HG02885 (cell line): ENCODE data around the gene IKZF2.

Experiments
- ATAC-seq: cut with Tn5 transposase; IDR thresholded peaks from one replicate; pipeline ENCODE4 v1.9.1; 2021; ENCODE audit warnings: mild to moderate bottlenecking; ENCODE audit not compliant: unreplicated experiment, poor library complexity

Gene IKZF2

GRCh38 chr2:213104092-213104902 lies 47.1 kb downstream of the IKZF2 start:
- ATAC-seq: no peak

- ATAC-seq: peak; percentile 49
These were observed 49.5 kb downstream of the IKZF2 start for GRCh38 chr2:213101692-213102460.

GRCh38 chr2:213101109-213101508 lies 50.3 kb downstream of the IKZF2 start:
- no peak for ATAC-seq

GRCh38 chr2:213098612-213099011 lies 52.8 kb downstream of the IKZF2 start:
- no peak for ATAC-seq

- ATAC-seq: no peak
These were observed 59.6 kb downstream of the IKZF2 start for GRCh38 chr2:213091765-213092164.

- no peak for ATAC-seq
These were observed 60.6 kb downstream of the IKZF2 start for GRCh38 chr2:213090772-213091171.

GRCh38 chr2:213089438-213089837 lies 62.0 kb downstream of the IKZF2 start:
- ATAC-seq: no peak

GRCh38 chr2:213087040-213087439 lies 64.4 kb downstream of the IKZF2 start:
- no peak for ATAC-seq

GRCh38 chr2:213086571-213086970 lies 64.8 kb downstream of the IKZF2 start:
- ATAC-seq: no peak

- no peak for ATAC-seq
These were observed 65.4 kb downstream of the IKZF2 start for GRCh38 chr2:213086050-213086449.

GRCh38 chr2:213085538-213085937 lies 65.9 kb downstream of the IKZF2 start:
- no peak for ATAC-seq

GRCh38 chr2:213084261-213084660 lies 67.2 kb downstream of the IKZF2 start:
- ATAC-seq: no peak

- ATAC-seq: no peak
These were observed 70.3 kb downstream of the IKZF2 start for GRCh38 chr2:213080969-213081617.

- ATAC-seq: no peak
These were observed 71.7 kb downstream of the IKZF2 start for GRCh38 chr2:213079756-213080155.

- no peak for ATAC-seq
These were observed 72.7 kb downstream of the IKZF2 start for GRCh38 chr2:213078686-213079085.

GRCh38 chr2:213069531-213069930 lies 81.9 kb downstream of the IKZF2 start:
- ATAC-seq: no peak

- ATAC-seq: no peak
These were observed 82.6 kb downstream of the IKZF2 start for GRCh38 chr2:213068676-213069359.

GRCh38 chr2:213067888-213068287 lies 83.5 kb downstream of the IKZF2 start:
- ATAC-seq: no peak

- no peak for ATAC-seq
These were observed 85.0 kb downstream of the IKZF2 start for GRCh38 chr2:213066443-213066743.

- no peak for ATAC-seq
These were observed 85.6 kb downstream of the IKZF2 start for GRCh38 chr2:213065583-213066442.
